HepG2 (cell line): ENCODE data around the gene SSC5D. TPM values are rescaled to one million over a fixed set of nuclear protein-coding genes. Genes with fewer than 3 reads are reported as not detected.

Experiments used
- ARID4A ChIP-seq: sonication (generic); formaldehyde crosslinking; IDR thresholded peaks from 2 replicates; pipeline ENCODE4 v1.5.0; 2020; ENCODE audit warnings: mild to moderate bottlenecking, missing genetic modification reagents, borderline replicate concordance
- FOXM1 ChIP-seq: sonication (generic); formaldehyde crosslinking; IDR thresholded peaks from 2 replicates; pipeline ENCODE4 v1.5.0; 2020; ENCODE audit warnings: missing genetic modification reagents
- NCOR1 ChIP-seq: fragments of 200-600 bp; sonication (generic); IDR thresholded peaks from 2 replicates; pipeline ENCODE4 v1.7.0; 2017; ENCODE audit warnings: antibody characterized with exemption, low read length, borderline replicate concordance
- POGZ ChIP-seq: sonication (generic); formaldehyde crosslinking; IDR thresholded peaks from 2 replicates; pipeline ENCODE4 v1.4.0; 2020; ENCODE audit warnings: mild to moderate bottlenecking, missing genetic modification reagents
- ZNF18 ChIP-seq: sonication (generic); formaldehyde crosslinking; IDR thresholded peaks from 2 replicates; pipeline ENCODE4 v1.8.0; 2022; ENCODE audit warnings: mild to moderate bottlenecking, missing genetic modification reagents; ENCODE audit not compliant: insufficient replicate concordance
- polyA plus RNA-seq, 8 experiments: library from polyadenylated mRNA; depleted of rRNA in 3 of 8; stranded (reverse) in 7 of 8; unstranded in 1 of 8; fragments of >200 nt; fragmentation: Illumina TruSeq in 4 of 8; extraction: Trizol in 4 of 8; gene quantifications; 2 replicates each; pipeline versions ENCODE4 v1.2.1 to v1.2.3, GENCODE V29; 2011 to 2016; ENCODE audit warnings: low read depth in 4 of 8, missing spikeins in 1 of 8, mixed read lengths in 1 of 8; ENCODE audit not compliant: insufficient read depth in 1 of 8
- total RNA-seq, 5 experiments: library from RNA; depleted of rRNA; stranded (reverse); fragments of >200 nt; fragmentation: Illumina TruSeq; extraction: Trizol; gene quantifications; 2 replicates each; pipeline ENCODE4 v1.2.3, GENCODE V29; 2016; ENCODE audit warnings: low read depth in 1 of 5
- TF ChIP-seq, protein P1 (sequence below): sonication (generic); formaldehyde crosslinking; IDR thresholded peaks from one replicate; pipeline ENCODE4 v1.5.1; 2020; ENCODE audit warnings: mild to moderate bottlenecking, missing genetic modification reagents; ENCODE audit errors: not compliant biosample characterization
- TF ChIP-seq, protein P2 (sequence below): sonication (generic); formaldehyde crosslinking; IDR thresholded peaks from 2 replicates; pipeline ENCODE4 v1.5.0; 2020; ENCODE audit warnings: missing genetic modification reagents
- TF ChIP-seq, protein P3 (sequence below): sonication (generic); formaldehyde crosslinking; IDR thresholded peaks from 2 replicates; pipeline ENCODE4 v1.4.0; 2020; ENCODE audit warnings: missing genetic modification reagents, borderline replicate concordance

SSC5D gene
- total and polyA plus RNA-seq, 2 of the 13 experiments (the other 11 are each of a cell fraction or from before 2014, with no cell fraction given): not detected

GRCh38 chr19:55461259-55461973 lies 26.8 kb upstream of the SSC5D start, which contains the start of gene ISOC2 (continued):
- TF ChIP-seq, protein P1, sequence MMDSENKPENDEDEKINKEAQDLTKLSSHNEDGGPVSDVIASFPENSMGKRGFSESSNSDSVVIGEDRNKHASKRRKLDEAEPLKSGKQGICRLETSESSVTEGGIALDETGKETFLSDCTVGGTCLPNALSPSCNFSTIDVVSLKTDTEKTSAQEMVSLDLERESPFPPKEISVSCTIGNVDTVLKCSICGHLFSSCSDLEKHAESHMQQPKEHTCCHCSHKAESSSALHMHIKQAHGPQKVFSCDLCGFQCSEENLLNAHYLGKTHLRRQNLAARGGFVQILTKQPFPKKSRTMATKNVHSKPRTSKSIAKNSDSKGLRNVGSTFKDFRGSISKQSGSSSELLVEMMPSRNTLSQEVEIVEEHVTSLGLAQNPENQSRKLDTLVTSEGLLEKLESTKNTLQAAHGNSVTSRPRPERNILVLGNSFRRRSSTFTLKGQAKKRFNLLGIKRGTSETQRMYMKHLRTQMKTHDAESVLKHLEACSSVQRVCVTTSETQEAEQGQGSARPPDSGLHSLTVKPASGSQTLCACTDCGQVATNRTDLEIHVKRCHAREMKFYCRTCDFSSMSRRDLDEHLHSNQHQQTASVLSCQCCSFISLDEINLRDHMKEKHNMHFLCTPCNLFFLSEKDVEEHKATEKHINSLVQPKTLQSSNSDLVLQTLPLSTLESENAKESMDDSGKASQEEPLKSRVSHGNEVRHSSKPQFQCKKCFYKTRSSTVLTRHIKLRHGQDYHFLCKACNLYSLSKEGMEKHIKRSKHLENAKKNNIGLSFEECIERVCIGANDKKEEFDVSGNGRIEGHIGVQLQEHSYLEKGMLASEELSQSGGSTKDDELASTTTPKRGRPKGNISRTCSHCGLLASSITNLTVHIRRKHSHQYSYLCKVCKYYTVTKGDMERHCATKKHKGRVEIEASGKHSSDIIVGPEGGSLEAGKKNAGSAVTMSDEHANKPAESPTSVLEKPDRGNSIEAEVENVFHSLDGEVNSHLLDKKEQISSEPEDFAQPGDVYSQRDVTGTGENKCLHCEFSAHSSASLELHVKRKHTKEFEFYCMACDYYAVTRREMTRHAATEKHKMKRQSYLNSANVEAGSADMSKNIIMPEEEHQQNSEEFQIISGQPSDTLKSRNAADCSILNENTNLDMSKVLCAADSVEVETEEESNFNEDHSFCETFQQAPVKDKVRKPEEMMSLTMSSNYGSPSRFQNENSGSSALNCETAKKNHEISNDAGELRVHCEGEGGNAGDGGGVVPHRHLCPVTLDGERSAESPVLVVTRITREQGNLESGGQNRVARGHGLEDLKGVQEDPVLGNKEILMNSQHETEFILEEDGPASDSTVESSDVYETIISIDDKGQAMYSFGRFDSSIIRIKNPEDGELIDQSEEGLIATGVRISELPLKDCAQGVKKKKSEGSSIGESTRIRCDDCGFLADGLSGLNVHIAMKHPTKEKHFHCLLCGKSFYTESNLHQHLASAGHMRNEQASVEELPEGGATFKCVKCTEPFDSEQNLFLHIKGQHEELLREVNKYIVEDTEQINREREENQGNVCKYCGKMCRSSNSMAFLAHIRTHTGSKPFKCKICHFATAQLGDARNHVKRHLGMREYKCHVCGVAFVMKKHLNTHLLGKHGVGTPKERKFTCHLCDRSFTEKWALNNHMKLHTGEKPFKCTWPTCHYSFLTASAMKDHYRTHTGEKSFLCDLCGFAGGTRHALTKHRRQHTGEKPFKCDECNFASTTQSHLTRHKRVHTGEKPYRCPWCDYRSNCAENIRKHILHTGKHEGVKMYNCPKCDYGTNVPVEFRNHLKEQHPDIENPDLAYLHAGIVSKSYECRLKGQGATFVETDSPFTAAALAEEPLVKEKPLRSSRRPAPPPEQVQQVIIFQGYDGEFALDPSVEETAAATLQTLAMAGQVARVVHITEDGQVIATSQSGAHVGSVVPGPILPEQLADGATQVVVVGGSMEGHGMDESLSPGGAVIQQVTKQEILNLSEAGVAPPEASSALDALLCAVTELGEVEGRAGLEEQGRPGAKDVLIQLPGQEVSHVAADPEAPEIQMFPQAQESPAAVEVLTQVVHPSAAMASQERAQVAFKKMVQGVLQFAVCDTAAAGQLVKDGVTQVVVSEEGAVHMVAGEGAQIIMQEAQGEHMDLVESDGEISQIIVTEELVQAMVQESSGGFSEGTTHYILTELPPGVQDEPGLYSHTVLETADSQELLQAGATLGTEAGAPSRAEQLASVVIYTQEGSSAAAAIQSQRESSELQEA (CRISPR knock-in tag): no peak
- TF ChIP-seq POGZ (CRISPR knock-in tag) (no peak), FOXM1 (no peak), ARID4A (CRISPR knock-in tag) (peak; percentile 80), ZNF18 (CRISPR knock-in tag) (no peak), NCOR1 (peak; percentile 37; the same call in 1 of the 2 replicates)
- TF ChIP-seq, protein P2, sequence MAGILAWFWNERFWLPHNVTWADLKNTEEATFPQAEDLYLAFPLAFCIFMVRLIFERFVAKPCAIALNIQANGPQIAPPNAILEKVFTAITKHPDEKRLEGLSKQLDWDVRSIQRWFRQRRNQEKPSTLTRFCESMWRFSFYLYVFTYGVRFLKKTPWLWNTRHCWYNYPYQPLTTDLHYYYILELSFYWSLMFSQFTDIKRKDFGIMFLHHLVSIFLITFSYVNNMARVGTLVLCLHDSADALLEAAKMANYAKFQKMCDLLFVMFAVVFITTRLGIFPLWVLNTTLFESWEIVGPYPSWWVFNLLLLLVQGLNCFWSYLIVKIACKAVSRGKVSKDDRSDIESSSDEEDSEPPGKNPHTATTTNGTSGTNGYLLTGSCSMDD (CRISPR knock-in tag): no peak
- TF ChIP-seq, protein P3, sequence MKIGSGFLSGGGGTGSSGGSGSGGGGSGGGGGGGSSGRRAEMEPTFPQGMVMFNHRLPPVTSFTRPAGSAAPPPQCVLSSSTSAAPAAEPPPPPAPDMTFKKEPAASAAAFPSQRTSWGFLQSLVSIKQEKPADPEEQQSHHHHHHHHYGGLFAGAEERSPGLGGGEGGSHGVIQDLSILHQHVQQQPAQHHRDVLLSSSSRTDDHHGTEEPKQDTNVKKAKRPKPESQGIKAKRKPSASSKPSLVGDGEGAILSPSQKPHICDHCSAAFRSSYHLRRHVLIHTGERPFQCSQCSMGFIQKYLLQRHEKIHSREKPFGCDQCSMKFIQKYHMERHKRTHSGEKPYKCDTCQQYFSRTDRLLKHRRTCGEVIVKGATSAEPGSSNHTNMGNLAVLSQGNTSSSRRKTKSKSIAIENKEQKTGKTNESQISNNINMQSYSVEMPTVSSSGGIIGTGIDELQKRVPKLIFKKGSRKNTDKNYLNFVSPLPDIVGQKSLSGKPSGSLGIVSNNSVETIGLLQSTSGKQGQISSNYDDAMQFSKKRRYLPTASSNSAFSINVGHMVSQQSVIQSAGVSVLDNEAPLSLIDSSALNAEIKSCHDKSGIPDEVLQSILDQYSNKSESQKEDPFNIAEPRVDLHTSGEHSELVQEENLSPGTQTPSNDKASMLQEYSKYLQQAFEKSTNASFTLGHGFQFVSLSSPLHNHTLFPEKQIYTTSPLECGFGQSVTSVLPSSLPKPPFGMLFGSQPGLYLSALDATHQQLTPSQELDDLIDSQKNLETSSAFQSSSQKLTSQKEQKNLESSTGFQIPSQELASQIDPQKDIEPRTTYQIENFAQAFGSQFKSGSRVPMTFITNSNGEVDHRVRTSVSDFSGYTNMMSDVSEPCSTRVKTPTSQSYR: no peak
